HL-60/S4 treated with phorbol 12-myristate 13-acetate at 8.2 ng/mL for 4 days and 3 days (cell line): Measurements from ENCODE around the gene IMP4.

Source experiments
- in situ Hi-C: fragments of 300-500 bp; cut with MboI; formaldehyde crosslinking; loops from 2 replicates; pipeline ENCODE4 v1.15.0; 2022; ENCODE audit warnings: low sequenced_read_pairs

IMP4 gene

DNA sequence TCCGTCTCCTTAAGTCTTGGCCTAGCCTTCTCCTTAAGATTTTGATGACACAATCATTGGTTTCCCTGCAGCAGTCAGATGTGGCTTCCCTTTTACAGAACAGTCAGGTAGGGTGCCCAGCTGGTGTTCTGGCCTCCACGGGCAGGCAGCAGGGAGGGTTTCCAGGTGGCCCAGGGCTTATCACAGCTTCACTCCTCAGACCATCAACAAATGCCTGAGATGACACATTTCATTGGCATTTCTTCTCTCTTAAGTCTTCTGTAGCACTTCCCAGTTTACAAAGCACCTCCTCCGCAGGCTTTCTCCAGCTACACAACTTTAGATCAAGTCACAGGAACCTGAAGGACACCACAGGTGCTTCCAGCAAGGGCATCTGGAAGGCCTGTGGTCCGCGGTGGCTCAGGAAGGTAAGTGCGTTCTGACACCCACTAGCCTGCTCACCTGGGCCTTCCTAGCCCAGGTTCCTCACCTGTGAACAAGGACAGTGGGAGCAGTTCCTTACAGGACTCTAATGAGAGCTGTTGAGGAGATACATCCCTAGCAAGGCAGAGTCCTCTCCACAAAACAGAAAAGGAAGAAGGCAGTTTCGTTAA, 50.7 kb downstream of the IMP4 start:
- in situ Hi-C loops: no loop called here
